ENCODE data around the gene UQCRH. TPM values are rescaled to one million over a fixed set of nuclear protein-coding genes. Genes with fewer than 3 reads are reported as not detected.

Gene UQCRH
- total RNA-seq, 4 donors from 2014 or later, result 230 to 300 (median 262) TPM

GRCh38 chr1:46289134-46289494, 14.4 kb upstream of the UQCRH start:
- no peak overlapping the region for H3K27ac ChIP-seq
- H3K4me3 ChIP-seq, result no peak overlapping the region
- H3K9me3 ChIP-seq, result no peaks in the 10 kb centered on the region
- no peak for DNase-seq
- H3K4me1 ChIP-seq, result no peaks in the 10 kb centered on the region
- no peaks in the 10 kb centered on the region for H3K27me3 ChIP-seq
- H3K36me3 ChIP-seq, result peaks cover 0 to 46% (median 0%) of the 10 kb centered on the region in 3 donors
- TF ChIP-seq POLR2A (IDR thresholded peaks at IDR 0.05) (no peak), CTCF (IDR thresholded peaks at IDR 0.05) (no peak)

- Histone ChIP-seq H3K4me3 (no peak overlapping the region), H3K4me1 (no peaks in the 10 kb centered on the region), H3K27ac (no peak overlapping the region), H3K36me3 (peaks cover 0 to 46% (median 0%) of the 10 kb centered on the region in 3 donors), H3K9me3 (no peaks in the 10 kb centered on the region), H3K27me3 (no peaks in the 10 kb centered on the region)
- no peak for DNase-seq
- TF ChIP-seq POLR2A (IDR thresholded peaks at IDR 0.05) (no peak), CTCF (IDR thresholded peaks at IDR 0.05) (no peak)
These were observed 13.5 kb upstream of the UQCRH start for GRCh38 chr1:46289976-46290375.

- Histone ChIP-seq H3K27me3 (no peaks in the 10 kb centered on the region), H3K27ac (no peak overlapping the region), H3K36me3 (peaks cover 0 to 47% (median 0%) of the 10 kb centered on the region in 3 donors), H3K9me3 (no peaks in the 10 kb centered on the region), H3K4me3 (no peak overlapping the region), H3K4me1 (peaks cover 0 to 5% (median 0%) of the 10 kb centered on the region in 4 donors)
- TF ChIP-seq CTCF (IDR thresholded peaks at IDR 0.05) (no peak), POLR2A (IDR thresholded peaks at IDR 0.05) (no peak)
- no peak for DNase-seq
These were observed 8.2 kb upstream of the UQCRH start for GRCh38 chr1:46295306-46295705.

GRCh38 chr1:46298387-46298786, 5.1 kb upstream of the UQCRH start:
- H3K4me3 ChIP-seq, result no peak overlapping the region

GRCh38 chr1:46300673-46301405, 2.7 kb upstream of the UQCRH start:
- H3K27ac ChIP-seq, result peak overlapping the region; percentile 89 to 94 (median 94)
- H3K9me3 ChIP-seq, result no peaks in the 10 kb centered on the region
- DNase-seq, result peak in 1 of 3 donors; percentile 44
- H3K27me3 ChIP-seq, result no peaks in the 10 kb centered on the region
- H3K36me3 ChIP-seq, result peaks cover 0 to 21% (median 0%) of the 10 kb centered on the region in 3 donors
- peak overlapping the region; percentile 78 to 92 (median 80) for H3K4me3 ChIP-seq
- TF ChIP-seq POLR2A (IDR thresholded peaks at IDR 0.05) (no peak), CTCF (IDR thresholded peaks at IDR 0.05) (no peak)
- H3K4me1 ChIP-seq, result peaks cover 0 to 34% (median 4%) of the 10 kb centered on the region in 4 donors

More at GRCh38 chr1:46298387-46298786, 5.1 kb upstream of the UQCRH start:
- TF ChIP-seq CTCF (IDR thresholded peaks at IDR 0.05) (no peak), POLR2A (IDR thresholded peaks at IDR 0.05) (no peak)
- Histone ChIP-seq H3K27ac (no peak overlapping the region), H3K36me3 (peaks cover 0 to 45% (median 0%) of the 10 kb centered on the region in 3 donors), H3K9me3 (no peaks in the 10 kb centered on the region), H3K4me1 (peaks cover 0 to 19% (median 4%) of the 10 kb centered on the region in 4 donors), H3K27me3 (no peaks in the 10 kb centered on the region)
- no peak for DNase-seq

Data from Peyer's patch (tissue), 4 donors.